Left lung (tissue), 10 donors: ENCODE data around the gene PDZD8. TPM values are rescaled to one million over a fixed set of nuclear protein-coding genes. Genes with fewer than 3 reads are reported as not detected.

Experiments used
- ATAC-seq: fragments of 200-7000 bp; cut with Tn5 transposase; one replicate; pipeline ENCODE4 v1.9.1; 2020; ENCODE audit warnings: moderate library complexity
- DNase-seq, 4 donors: peaks; one replicate each; pipeline ENCODE4 v3.0.0-alpha.2; 2013 to 2020
- H3K27ac ChIP-seq, 2 donors: fragments of 200-600 bp; sonication (generic) in 1 of 2; one replicate each; pipeline versions ENCODE4 v1.5.0 to v1.8.0; 2020 to 2021
- H3K27me3 ChIP-seq, 2 donors: fragments of 200-600 bp; sonication (generic) in 1 of 2; one replicate each; pipeline versions ENCODE4 v1.5.0 to v1.8.0; 2020 to 2021
- H3K36me3 ChIP-seq, 2 donors: fragments of 200-600 bp; sonication (generic) in 1 of 2; one replicate each; pipeline versions ENCODE4 v1.5.0 to v1.8.0; 2020 to 2021
- H3K4me1 ChIP-seq, 2 donors: fragments of 200-600 bp; one replicate each; pipeline ENCODE4 v1.8.0; 2021
- H3K4me3 ChIP-seq, 2 donors: fragments of 200-600 bp; sonication (generic) in 1 of 2; one replicate each; pipeline versions ENCODE4 v1.5.0 to v1.8.0; 2020 to 2021; ENCODE audit warnings: mild to moderate bottlenecking in 1 of 2
- H3K9me3 ChIP-seq, 2 donors: fragments of 200-600 bp; sonication (generic) in 1 of 2; one replicate each; pipeline versions ENCODE4 v1.5.0 to v1.8.0; 2020 to 2021
- intact Hi-C, 2 donors: fragments of 100-400 bp; cut with DNase I; formaldehyde crosslinking; loops; one replicate each; pipeline versions ENCODE4 v1.11.2 to v1.14.2; 2022
- polyA plus RNA-seq, 6 donors: library from polyadenylated mRNA; unstranded; fragments of 120-200 nt; gene quantifications; one replicate each; pipeline ENCODE4 v1.2.1, GENCODE V29; 2013; ENCODE audit not compliant: insufficient read length in 6 of 6
- total RNA-seq, 2 donors: library from RNA; stranded (reverse); fragmentation: NEBNext Ultra II Directional; extraction: Animal tissue kit (Norgen Biotek cat#: 25700); gene quantifications; one replicate each; pipeline ENCODE4 v1.2.1, GENCODE V29; 2021
- TF ChIP-seq, protein P1 (sequence below), 2 donors: fragments of 200-600 bp; sonication (generic) in 1 of 2; IDR thresholded peaks; one replicate each; pipeline versions ENCODE4 v1.5.0 to v1.8.0; 2021; ENCODE audit warnings: antibody characterized with exemption in 2 of 2
- donor health status: DM: no; HTN: yes; CAD: no.
- donor health status: DM: no; HTN: no; CAD: no.

Gene PDZD8
- total and polyA plus RNA-seq, 8 donors, result 24.2 to 38.2 (median 29.6) TPM

DNA sequence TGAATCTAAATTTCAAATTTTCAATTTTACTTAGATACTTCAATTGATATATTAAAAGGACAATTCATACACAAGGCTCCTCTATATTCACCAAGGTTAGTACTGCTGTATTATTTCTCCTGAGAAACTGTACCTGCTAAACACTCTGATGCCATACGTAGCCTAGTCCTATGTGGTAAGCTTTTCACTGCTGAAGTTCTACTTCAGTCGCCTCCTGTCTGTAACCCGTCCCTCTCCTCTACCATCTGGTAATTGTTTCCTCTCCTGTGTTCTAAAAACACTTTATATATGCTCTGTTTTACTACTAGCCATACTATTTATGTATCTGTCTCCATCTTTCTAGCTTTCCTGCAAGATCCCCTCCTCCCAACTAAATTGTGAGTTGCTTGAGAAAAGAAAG is 20.2 kb downstream of the PDZD8 start:
- TF ChIP-seq, protein P1, sequence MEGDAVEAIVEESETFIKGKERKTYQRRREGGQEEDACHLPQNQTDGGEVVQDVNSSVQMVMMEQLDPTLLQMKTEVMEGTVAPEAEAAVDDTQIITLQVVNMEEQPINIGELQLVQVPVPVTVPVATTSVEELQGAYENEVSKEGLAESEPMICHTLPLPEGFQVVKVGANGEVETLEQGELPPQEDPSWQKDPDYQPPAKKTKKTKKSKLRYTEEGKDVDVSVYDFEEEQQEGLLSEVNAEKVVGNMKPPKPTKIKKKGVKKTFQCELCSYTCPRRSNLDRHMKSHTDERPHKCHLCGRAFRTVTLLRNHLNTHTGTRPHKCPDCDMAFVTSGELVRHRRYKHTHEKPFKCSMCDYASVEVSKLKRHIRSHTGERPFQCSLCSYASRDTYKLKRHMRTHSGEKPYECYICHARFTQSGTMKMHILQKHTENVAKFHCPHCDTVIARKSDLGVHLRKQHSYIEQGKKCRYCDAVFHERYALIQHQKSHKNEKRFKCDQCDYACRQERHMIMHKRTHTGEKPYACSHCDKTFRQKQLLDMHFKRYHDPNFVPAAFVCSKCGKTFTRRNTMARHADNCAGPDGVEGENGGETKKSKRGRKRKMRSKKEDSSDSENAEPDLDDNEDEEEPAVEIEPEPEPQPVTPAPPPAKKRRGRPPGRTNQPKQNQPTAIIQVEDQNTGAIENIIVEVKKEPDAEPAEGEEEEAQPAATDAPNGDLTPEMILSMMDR (IDR thresholded peaks at IDR 0.05), result no peak
- H3K27ac ChIP-seq, result no peak overlapping the region
- no peaks in the 10 kb centered on the region for H3K9me3 ChIP-seq
- no peaks in the 10 kb centered on the region for H3K27me3 ChIP-seq
- H3K4me1 ChIP-seq, result peaks cover 2 to 57% of the 10 kb centered on the region in 2 donors
- DNase-seq (no peak), ATAC-seq (no peak)
- intact Hi-C loops, result no loop called here
- no peaks in the 10 kb centered on the region for H3K36me3 ChIP-seq
- H3K4me3 ChIP-seq, result no peak overlapping the region

DNA sequence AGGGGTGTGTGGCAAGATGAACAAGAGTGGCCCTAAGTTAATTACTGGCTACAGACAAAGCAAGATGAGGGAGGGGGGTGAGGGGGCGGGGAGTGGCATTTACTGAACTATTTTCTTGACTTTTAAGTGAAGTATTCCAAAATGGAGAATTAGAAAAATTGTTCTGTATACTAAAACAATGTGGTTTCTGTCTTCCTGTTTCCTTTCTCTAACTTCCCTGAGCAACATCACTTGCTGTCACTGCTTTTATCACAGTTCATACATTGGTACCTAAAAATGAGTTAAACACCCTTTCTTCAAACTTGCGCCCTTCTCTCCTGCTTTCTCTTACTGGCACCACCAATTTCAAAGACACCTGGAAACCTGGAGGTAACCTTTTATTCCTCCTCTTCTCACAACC is 21.6 kb downstream of the PDZD8 start:
- no peaks in the 10 kb centered on the region for H3K36me3 ChIP-seq
- no peaks in the 10 kb centered on the region for H3K27me3 ChIP-seq
- H3K27ac ChIP-seq, result no peak overlapping the region
- TF ChIP-seq, protein P1 (IDR thresholded peaks at IDR 0.05), result no peak
- intact Hi-C loops, result no loop called here
- H3K9me3 ChIP-seq, result no peaks in the 10 kb centered on the region
- no peak for ATAC-seq
- peaks cover 2 to 63% of the 10 kb centered on the region in 2 donors for H3K4me1 ChIP-seq
- no peak for DNase-seq
- no peak overlapping the region for H3K4me3 ChIP-seq

DNA sequence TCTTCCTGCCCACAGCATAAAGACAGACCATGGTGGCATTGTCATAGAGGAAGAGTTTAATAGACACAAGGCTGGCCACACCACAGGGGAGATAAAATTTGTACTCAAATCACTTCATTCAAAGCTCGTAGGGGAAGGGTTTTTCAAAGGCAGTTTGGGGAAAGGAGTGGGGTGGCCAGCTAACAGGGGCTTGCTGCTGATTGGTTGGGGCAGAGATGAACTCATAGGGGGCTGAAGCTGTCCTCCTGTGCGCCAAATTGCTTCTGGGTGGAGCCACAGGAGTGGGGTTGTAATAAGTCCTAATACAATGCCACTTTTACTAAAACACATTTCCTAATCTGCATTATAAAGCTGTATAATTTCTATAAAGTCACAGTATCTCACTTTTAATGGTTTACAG is 22.5 kb downstream of the PDZD8 start:
- TF ChIP-seq, protein P1 (IDR thresholded peaks at IDR 0.05), result no peak
- H3K27me3 ChIP-seq, result no peaks in the 10 kb centered on the region
- peaks cover 2 to 63% of the 10 kb centered on the region in 2 donors for H3K4me1 ChIP-seq
- no peak for ATAC-seq
- H3K4me3 ChIP-seq, result no peak overlapping the region
- H3K9me3 ChIP-seq, result no peaks in the 10 kb centered on the region
- intact Hi-C loops, result no loop called here
- DNase-seq, result no peak
- no peak overlapping the region for H3K27ac ChIP-seq
- H3K36me3 ChIP-seq, result no peaks in the 10 kb centered on the region

DNA sequence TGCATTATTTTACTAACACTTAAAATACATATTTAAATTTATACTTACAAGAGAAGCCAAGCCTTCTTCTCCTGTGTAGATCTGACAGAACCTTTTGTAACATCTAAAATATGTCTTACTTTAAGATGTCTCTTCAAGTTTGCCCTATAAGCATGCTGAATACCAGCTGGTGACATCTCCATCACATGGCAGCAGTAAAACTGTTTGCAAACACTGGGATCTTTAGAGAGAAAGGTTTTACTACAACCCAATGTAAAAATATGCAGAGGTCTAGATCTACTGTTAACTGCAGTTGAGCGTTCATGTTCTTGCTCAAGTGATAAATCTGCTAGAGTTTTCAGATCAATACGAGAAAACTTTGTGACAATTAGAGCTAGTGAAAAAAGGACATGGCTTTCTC is 23.2 kb downstream of the PDZD8 start:
- no peaks in the 10 kb centered on the region for H3K9me3 ChIP-seq
- no peak for ATAC-seq
- intact Hi-C loops, result no loop called here
- TF ChIP-seq, protein P1 (IDR thresholded peaks at IDR 0.05), result no peak
- H3K36me3 ChIP-seq, result no peaks in the 10 kb centered on the region
- no peak overlapping the region for H3K27ac ChIP-seq
- DNase-seq, result no peak
- H3K4me1 ChIP-seq, result peaks cover 2 to 63% of the 10 kb centered on the region in 2 donors
- H3K27me3 ChIP-seq, result no peaks in the 10 kb centered on the region
- no peak overlapping the region for H3K4me3 ChIP-seq

DNA sequence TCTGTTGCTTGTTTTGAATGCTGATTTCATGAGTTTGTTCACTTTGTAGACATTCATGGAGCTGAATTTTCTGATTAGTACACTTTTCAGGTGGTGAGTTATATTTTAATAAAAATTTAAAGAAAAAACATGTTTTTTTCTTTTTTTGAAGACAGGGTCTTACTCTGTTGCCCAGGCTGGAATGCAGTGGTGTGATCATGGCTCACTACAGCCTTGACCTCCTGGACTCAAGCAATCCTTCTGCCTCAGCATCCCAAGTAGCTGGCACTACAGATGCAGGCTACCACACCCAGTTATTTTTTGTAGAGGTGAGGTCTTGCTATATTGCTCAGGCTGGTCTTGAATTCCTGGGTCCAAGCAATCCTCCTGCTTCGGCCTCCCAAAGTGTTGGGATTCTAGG is 23.7 kb downstream of the PDZD8 start:
- intact Hi-C loops, result no loop called here
- Histone ChIP-seq H3K9me3 (no peaks in the 10 kb centered on the region), H3K36me3 (no peaks in the 10 kb centered on the region), H3K27me3 (no peaks in the 10 kb centered on the region), H3K27ac (no peak overlapping the region), H3K4me1 (peaks cover 2 to 63% of the 10 kb centered on the region in 2 donors), H3K4me3 (no peak overlapping the region)
- TF ChIP-seq, protein P1 (IDR thresholded peaks at IDR 0.05), result no peak
- no peak for DNase-seq
- ATAC-seq, result no peak
